GM18508 (cell line): ENCODE results near the gene TMEFF2.
"Not testable (repeated sequence)": the region's sequence is repeated elsewhere in the genome, so short reads cannot be mapped to it uniquely, and the experiment has no call there.

Source experiments
- ATAC-seq: cut with Tn5 transposase; IDR thresholded peaks from one replicate; pipeline ENCODE4 v1.9.1; 2021; ENCODE audit warnings: moderate number of reproducible peaks; ENCODE audit not compliant: insufficient read depth, unreplicated experiment

Gene TMEFF2

GRCh38 chr2:191942739-191943103, 252.0 kb downstream of the TMEFF2 start:
- ATAC-seq, result no peak

- ATAC-seq, result no peak
These were observed 252.5 kb downstream of the TMEFF2 start for GRCh38 chr2:191942090-191942738.

- ATAC-seq, result no peak
These were observed 253.3 kb downstream of the TMEFF2 start for GRCh38 chr2:191941376-191941929.

- no peak for ATAC-seq
These were observed 256.0 kb downstream of the TMEFF2 start for GRCh38 chr2:191938779-191939178.

- ATAC-seq, result no peak
These were observed 257.8 kb downstream of the TMEFF2 start for GRCh38 chr2:191936882-191937405.

GRCh38 chr2:191935247-191935646, 259.5 kb downstream of the TMEFF2 start:
- no peak for ATAC-seq

GRCh38 chr2:191933307-191934105, 261.2 kb downstream of the TMEFF2 start:
- peak; percentile 90 for ATAC-seq

- no peak for ATAC-seq
These were observed 262.4 kb downstream of the TMEFF2 start for GRCh38 chr2:191932286-191932685.

- ATAC-seq, result no peak
These were observed 263.4 kb downstream of the TMEFF2 start for GRCh38 chr2:191931329-191931728.

GRCh38 chr2:191930205-191930604, 264.5 kb downstream of the TMEFF2 start:
- ATAC-seq, result no peak

- no peak for ATAC-seq
These were observed 265.4 kb downstream of the TMEFF2 start for GRCh38 chr2:191929288-191929687.

GRCh38 chr2:191927991-191928390, 266.7 kb downstream of the TMEFF2 start:
- ATAC-seq, result no peak

- no peak for ATAC-seq
These were observed 267.3 kb downstream of the TMEFF2 start for GRCh38 chr2:191927319-191927867.

- no peak for ATAC-seq
These were observed 268.1 kb downstream of the TMEFF2 start for GRCh38 chr2:191926671-191927070.

GRCh38 chr2:191923652-191923997, 271.1 kb downstream of the TMEFF2 start:
- ATAC-seq, result no peak

GRCh38 chr2:191922736-191923651, 271.7 kb downstream of the TMEFF2 start:
- peak; percentile 97 for ATAC-seq

GRCh38 chr2:191921650-191922049, 273.1 kb downstream of the TMEFF2 start:
- ATAC-seq, result not testable (repeated sequence)

- no peak for ATAC-seq
These were observed 274.2 kb downstream of the TMEFF2 start for GRCh38 chr2:191920502-191920901.

GRCh38 chr2:191917967-191918651, 276.6 kb downstream of the TMEFF2 start:
- ATAC-seq, result no peak
